Measurements from ENCODE around the gene TFF1.
A peak's percentile ranks its signal among the peaks of the same experiment; 100 is the strongest.

Gene TFF1

GRCh38 chr21:42321845-42322244, 44.5 kb downstream of the TFF1 start:
- in situ Hi-C loops (cut with MboI; ENCODE audit: low sequenced_read_pairs, unreplicated experiment) = no loop called here
- no peak for DNase-seq (ENCODE audit: low spot score)
- no peak for TF ChIP-seq CTCF (IDR thresholded peaks at IDR 0.05; ENCODE audit: borderline replicate concordance, control extremely low read depth, extremely low read depth, insufficient read depth, missing control alignments)

GRCh38 chr21:42321231-42321630, 45.1 kb downstream of the TFF1 start:
- no peak for TF ChIP-seq CTCF (IDR thresholded peaks at IDR 0.05; ENCODE audit: borderline replicate concordance, control extremely low read depth, extremely low read depth, insufficient read depth, missing control alignments)
- DNase-seq (ENCODE audit: low spot score) = no peak
- in situ Hi-C loops (cut with MboI; ENCODE audit: low sequenced_read_pairs, unreplicated experiment) = no loop called here

GRCh38 chr21:42320791-42321190, 45.5 kb downstream of the TFF1 start:
- in situ Hi-C loops (cut with MboI; ENCODE audit: low sequenced_read_pairs, unreplicated experiment) = no loop called here
- TF ChIP-seq CTCF (IDR thresholded peaks at IDR 0.05; ENCODE audit: borderline replicate concordance, control extremely low read depth, extremely low read depth, insufficient read depth, missing control alignments) = no peak
- no peak for DNase-seq (ENCODE audit: low spot score)

- in situ Hi-C loops (cut with MboI; ENCODE audit: low sequenced_read_pairs, unreplicated experiment) = no loop called here
- DNase-seq (ENCODE audit: low spot score) = no peak
- TF ChIP-seq CTCF (IDR thresholded peaks at IDR 0.05; ENCODE audit: borderline replicate concordance, control extremely low read depth, extremely low read depth, insufficient read depth, missing control alignments) = no peak
Measured at GRCh38 chr21:42319851-42320572, 46.3 kb downstream of the TFF1 start.

- DNase-seq (ENCODE audit: low spot score) = peak; percentile 61
- TF ChIP-seq CTCF (IDR thresholded peaks at IDR 0.05; ENCODE audit: borderline replicate concordance, control extremely low read depth, extremely low read depth, insufficient read depth, missing control alignments) = no peak
- in situ Hi-C loops (cut with MboI; ENCODE audit: low sequenced_read_pairs, unreplicated experiment) = no loop called here
Measured at GRCh38 chr21:42319376-42319775, 47.0 kb downstream of the TFF1 start.

GRCh38 chr21:42317826-42318746, 48.2 kb downstream of the TFF1 start:
- no peak for TF ChIP-seq CTCF (IDR thresholded peaks at IDR 0.05; ENCODE audit: borderline replicate concordance, control extremely low read depth, extremely low read depth, insufficient read depth, missing control alignments)
- DNase-seq (ENCODE audit: low spot score) = no peak
- in situ Hi-C loops (cut with MboI; ENCODE audit: low sequenced_read_pairs, unreplicated experiment) = no loop called here
